MCF 10A (cell line): ENCODE measurements around the gene GALNT12. TPM values are rescaled to one million over a fixed set of nuclear protein-coding genes. Genes with fewer than 3 reads are reported as not detected.

Experiments
- BruUV-seq: library from RNA; stranded (reverse); fragments of 400-500 nt; replicated peaks from 2 replicates; lab custom pipeline; 2021; lab: Mats Ljungman, UMichigan
- CTCF ChIA-PET: fragments of 300-600 bp; sonication (Branson Sonifier 250); formaldehyde crosslinking; extraction: SDS; loops from one replicate; lab custom pipeline; 2021; ENCODE audit warnings: antibody characterized with exemption, inconsistent platforms; lab: Yijun Ruan, JAX
- POLR2A ChIA-PET: fragments of 300-600, 350-650 bp; sonication (Branson Sonifier 250); formaldehyde crosslinking; extraction: SDS; loops from one replicate; lab custom pipeline; 2020; ENCODE audit warnings: antibody characterized with exemption, inconsistent platforms; lab: Yijun Ruan, JAX
- DNase-seq: peaks from one replicate; pipeline ENCODE4 v3.0.0-alpha.2; 2018; ENCODE audit not compliant: unreplicated experiment
- H3K27ac Mint-ChIP-seq: one replicate; pipeline ENCODE4 v1.8.0; 2022; ENCODE audit warnings: mild to moderate bottlenecking, low read depth, mixed read lengths; ENCODE audit not compliant: unreplicated experiment
- H3K27me3 Mint-ChIP-seq: one replicate; pipeline ENCODE4 v1.8.0; 2022; ENCODE audit warnings: mixed read lengths; ENCODE audit not compliant: insufficient read depth, unreplicated experiment
- H3K36me3 Mint-ChIP-seq: one replicate; pipeline ENCODE4 v1.8.0; 2022; ENCODE audit warnings: mild to moderate bottlenecking, moderate library complexity, mixed read lengths; ENCODE audit not compliant: insufficient read depth, unreplicated experiment
- H3K4me1 Mint-ChIP-seq: one replicate; pipeline ENCODE4 v1.8.0; 2022; ENCODE audit warnings: mixed read lengths; ENCODE audit not compliant: insufficient read depth, unreplicated experiment
- H3K4me3 Mint-ChIP-seq: one replicate; pipeline ENCODE4 v1.8.0; 2022; ENCODE audit warnings: mild to moderate bottlenecking, moderate library complexity, mixed read lengths; ENCODE audit not compliant: unreplicated experiment
- H3K9me3 Mint-ChIP-seq: one replicate; pipeline ENCODE4 v1.8.0; 2022; ENCODE audit warnings: mixed read lengths; ENCODE audit not compliant: unreplicated experiment
- CTCF ChIP-seq: fragments of 200-600 bp; IDR thresholded peaks from one replicate; pipeline ENCODE4 v1.8.0; 2022; ENCODE audit warnings: antibody characterized with exemption, mild to moderate bottlenecking; ENCODE audit not compliant: unreplicated experiment
- intact Hi-C: fragments of 100-400 bp; cut with micrococcal nuclease; formaldehyde crosslinking; loops from 2 replicates; pipeline ENCODE4 v1.14.1; 2022
- total RNA-seq: library from RNA; stranded (reverse); gene quantifications from 2 replicates; pipeline ENCODE4 v1.2.3, GENCODE V29; 2022

The GALNT12 gene
- total RNA-seq, 1 experiment from 2014 or later = not detected

- Mint-ChIP-seq H3K9me3 (no peaks in the 10 kb centered on the region), H3K27me3 (no peaks in the 10 kb centered on the region), H3K36me3 (peaks cover 29% of the 10 kb centered on the region), H3K4me1 (peaks cover 14% of the 10 kb centered on the region), H3K27ac (peak overlapping the region; percentile 89), H3K4me3 (peak overlapping the region; percentile 36)
- intact Hi-C loops = no loop called here
- no TSS peak for BruUV-seq
- TF ChIP-seq CTCF = no peak
- CTCF ChIA-PET = interaction anchor here (0.6 to 2.3 kb wide), 7 partner anchors 9 to 466 kb away, joined by 3 to 10 read pairs (median 5); no protein-coding TSS in a partner anchor
- POLR2A ChIA-PET = interaction anchor here (0.5 to 1.3 kb wide), 6 partner anchors 9 to 467 kb away, joined by 3 to 5 read pairs (median 3); no protein-coding TSS in a partner anchor
- DNase-seq = peak; percentile 60
Measured at GRCh38 chr9:98781588-98782383, 25.7 kb upstream of the GALNT12 start.

- H3K27ac Mint-ChIP-seq = no peak overlapping the region
- CTCF ChIA-PET = interaction anchor here (0.6 to 4.1 kb wide), 7 partner anchors 7 to 491 kb away, joined by 3 to 31 read pairs (median 7); no protein-coding TSS in a partner anchor
- intact Hi-C loops = no loop called here
- H3K9me3 Mint-ChIP-seq = no peaks in the 10 kb centered on the region
- POLR2A ChIA-PET = no interaction called here
- H3K4me3 Mint-ChIP-seq = no peak overlapping the region
- no peak for DNase-seq
- TF ChIP-seq CTCF = no peak
- peaks cover 14% of the 10 kb centered on the region for H3K4me1 Mint-ChIP-seq
- peaks cover 31% of the 10 kb centered on the region for H3K36me3 Mint-ChIP-seq
- H3K27me3 Mint-ChIP-seq = no peaks in the 10 kb centered on the region
- no TSS peak for BruUV-seq
Measured at GRCh38 chr9:98783518-98784226, 23.8 kb upstream of the GALNT12 start.

GRCh38 chr9:98784831-98785806, 22.4 kb upstream of the GALNT12 start:
- Mint-ChIP-seq H3K36me3 (peaks cover 31% of the 10 kb centered on the region), H3K27ac (no peak overlapping the region), H3K4me3 (no peak overlapping the region), H3K4me1 (peaks cover 14% of the 10 kb centered on the region), H3K9me3 (no peaks in the 10 kb centered on the region), H3K27me3 (no peaks in the 10 kb centered on the region)
- no peak for DNase-seq
- CTCF ChIA-PET = interaction anchor here (0.6 to 4.1 kb wide), 4 partner anchors 10 to 804 kb away, joined by 3 to 31 read pairs (median 4); no protein-coding TSS in a partner anchor
- no TSS peak for BruUV-seq
- POLR2A ChIA-PET = interaction anchor here (0.7 kb wide), 1 partner anchor 18 kb away, joined by 3 read pairs; no protein-coding TSS in a partner anchor
- no peak for TF ChIP-seq CTCF
- intact Hi-C loops = no loop called here
